Sigmoid colon (tissue), 7 donors: ENCODE results near the gene TMEM179. TPM values are rescaled to one million over a fixed set of nuclear protein-coding genes. Genes with fewer than 3 reads are reported as not detected.
A peak's percentile ranks its signal among the peaks of the same experiment; 100 is the strongest.

Experiments used
- DNase-seq: peaks from one replicate; pipeline ENCODE4 v3.0.0-alpha.2; 2019
- H3K27ac ChIP-seq, 4 donors: fragments of 200-600 bp; sonication (generic); one replicate each; pipeline ENCODE4 v1.5.1; 2016 to 2019; ENCODE audit warnings: mild to moderate bottlenecking in 1 of 4
- H3K27me3 ChIP-seq, 3 donors: fragments of 200-600 bp; sonication (generic); one replicate each; pipeline ENCODE4 v1.5.1; 2019; ENCODE audit warnings: mild to moderate bottlenecking in 1 of 3
- H3K36me3 ChIP-seq, 4 donors: fragments of 200-600 bp; sonication (generic); one replicate each; pipeline ENCODE4 v1.5.1; 2016 to 2019
- H3K4me1 ChIP-seq, 4 donors: fragments of 200-600 bp; sonication (generic); one replicate each; pipeline ENCODE4 v1.5.1; 2017 to 2019
- H3K4me3 ChIP-seq, 4 donors: fragments of 200-600 bp; sonication (generic); one replicate each; pipeline ENCODE4 v1.5.1; 2017 to 2019; ENCODE audit warnings: mild to moderate bottlenecking in 2 of 4, moderate library complexity in 1 of 4
- H3K9me3 ChIP-seq, 4 donors: fragments of 200-600 bp in 3 of 4; sonication (generic) in 3 of 4; one replicate each; pipeline versions ENCODE4 v1.5.1 to v1.6.1; 2013 to 2019
- EP300 ChIP-seq, 4 donors: sonication (generic); formaldehyde crosslinking; IDR thresholded peaks; one replicate each; pipeline ENCODE4 v1.6.1; 2017; ENCODE audit warnings: antibody characterized with exemption in 4 of 4
- POLR2A ChIP-seq, 2 donors: fragments of 450-650 bp; IDR thresholded peaks; one replicate each; pipeline ENCODE4 v1.6.1; 2016; ENCODE audit warnings: antibody characterized with exemption in 2 of 2, mild to moderate bottlenecking in 2 of 2, moderate library complexity in 2 of 2
- POLR2AphosphoS5 ChIP-seq, 4 donors: sonication (generic); formaldehyde crosslinking; IDR thresholded peaks; one replicate each; pipeline ENCODE4 v1.6.1; 2017; ENCODE audit warnings: antibody characterized with exemption in 4 of 4
- WGBS, 2 donors: extraction: QIAGEN DNeasy Blood & Tissue Kit; methylation state at CpG; one replicate each; pipeline ENCODE4 v1.1.7; 2013; 5-methylcytosine and 5-hydroxymethylcytosine counted together
- intact Hi-C: fragments of 100-400 bp; cut with DNase I; formaldehyde crosslinking; loops from one replicate; pipeline ENCODE4 v1.15.1; 2023
- polyA plus RNA-seq, 3 donors: library from polyadenylated mRNA; stranded (reverse); fragments of 200-250 nt; gene quantifications; one replicate each; pipeline ENCODE4 v1.2.3, GENCODE V29; 2013
- total RNA-seq, 4 donors: library from RNA; depleted of rRNA; stranded (reverse); fragments of >200 nt; gene quantifications; one replicate each; pipeline ENCODE4 v1.1.0, GENCODE V29; 2016
- TF ChIP-seq, protein P1 (sequence below), 4 experiments: fragments of 450-650 bp in 3 of 4; fragments of 200-600 bp in 1 of 4; IDR thresholded peaks; one replicate each; pipeline ENCODE4 v1.5.1; 2016 to 2019; ENCODE audit warnings: antibody characterized with exemption in 4 of 4, mild to moderate bottlenecking in 3 of 4, moderate library complexity in 2 of 4
- donor health status: healthy with polysubstance abuse.
- donor health status: Bipolar disorder and iron deficiency.
- donor health status: healthy.

TMEM179 gene
- total and polyA plus RNA-seq, 7 donors: 1.4 to 5.4 (median 4.1) TPM; not detected in 2

DNA sequence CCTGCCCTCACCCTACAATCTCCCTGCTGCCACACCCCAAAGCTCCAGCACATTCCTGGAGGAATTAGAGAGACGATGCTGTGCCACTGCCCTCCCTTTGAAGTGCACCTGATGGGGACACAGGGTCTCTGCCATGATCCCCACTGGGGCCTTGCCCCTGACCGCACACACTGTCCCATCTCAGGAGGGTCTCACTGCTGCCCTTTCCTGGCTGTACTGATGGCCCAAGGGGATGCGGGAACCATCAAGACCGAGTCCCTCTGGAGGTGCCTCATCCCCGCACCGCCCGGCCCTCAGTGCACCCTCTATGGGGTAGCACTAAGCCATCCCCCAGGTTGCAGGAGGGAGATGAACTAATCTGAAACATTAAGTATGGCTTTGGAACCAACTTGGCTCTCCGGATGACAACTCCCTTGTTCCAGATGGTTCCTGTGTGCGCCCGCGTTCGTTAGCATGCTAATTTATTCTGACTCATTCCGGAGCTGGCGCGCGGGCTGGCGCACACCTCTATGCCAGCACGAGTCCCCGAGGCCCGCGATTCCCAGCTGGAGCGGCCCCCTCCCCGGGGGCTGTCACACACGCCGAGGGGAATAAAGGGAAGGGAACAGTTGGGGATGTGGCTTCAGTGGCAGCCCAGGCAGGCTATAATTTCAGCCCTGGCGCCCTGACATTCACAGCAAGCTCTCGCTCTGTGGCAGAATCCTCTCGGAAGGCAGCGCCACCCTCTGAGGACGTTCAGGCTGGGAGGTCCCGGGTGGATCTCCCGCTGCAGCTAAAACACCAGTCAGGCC, 59.2 kb downstream of the TMEM179 start:
- TF ChIP-seq, protein P1, sequence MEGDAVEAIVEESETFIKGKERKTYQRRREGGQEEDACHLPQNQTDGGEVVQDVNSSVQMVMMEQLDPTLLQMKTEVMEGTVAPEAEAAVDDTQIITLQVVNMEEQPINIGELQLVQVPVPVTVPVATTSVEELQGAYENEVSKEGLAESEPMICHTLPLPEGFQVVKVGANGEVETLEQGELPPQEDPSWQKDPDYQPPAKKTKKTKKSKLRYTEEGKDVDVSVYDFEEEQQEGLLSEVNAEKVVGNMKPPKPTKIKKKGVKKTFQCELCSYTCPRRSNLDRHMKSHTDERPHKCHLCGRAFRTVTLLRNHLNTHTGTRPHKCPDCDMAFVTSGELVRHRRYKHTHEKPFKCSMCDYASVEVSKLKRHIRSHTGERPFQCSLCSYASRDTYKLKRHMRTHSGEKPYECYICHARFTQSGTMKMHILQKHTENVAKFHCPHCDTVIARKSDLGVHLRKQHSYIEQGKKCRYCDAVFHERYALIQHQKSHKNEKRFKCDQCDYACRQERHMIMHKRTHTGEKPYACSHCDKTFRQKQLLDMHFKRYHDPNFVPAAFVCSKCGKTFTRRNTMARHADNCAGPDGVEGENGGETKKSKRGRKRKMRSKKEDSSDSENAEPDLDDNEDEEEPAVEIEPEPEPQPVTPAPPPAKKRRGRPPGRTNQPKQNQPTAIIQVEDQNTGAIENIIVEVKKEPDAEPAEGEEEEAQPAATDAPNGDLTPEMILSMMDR (IDR thresholded peaks at IDR 0.05): no peak
- no peak for TF ChIP-seq POLR2A (IDR thresholded peaks at IDR 0.05)
- TF ChIP-seq POLR2AphosphoS5 (IDR thresholded peaks at IDR 0.05): no peak
- TF ChIP-seq EP300 (IDR thresholded peaks at IDR 0.05): no peak
- intact Hi-C loops: no loop called here
- Histone ChIP-seq H3K36me3 (no peaks in the 10 kb centered on the region), H3K9me3 (no peaks in the 10 kb centered on the region), H3K4me1 (peaks cover 0 to 9% (median 3%) of the 10 kb centered on the region in 4 donors), H3K27me3 (peaks cover 0 to 67% (median 18%) of the 10 kb centered on the region in 3 donors), H3K4me3 (no peak overlapping the region), H3K27ac (no peak overlapping the region)
- peak; percentile 55 for DNase-seq
- 55 to 63% methylated on average over 32 of the region's 32 CpGs for WGBS, 2 donors

DNA sequence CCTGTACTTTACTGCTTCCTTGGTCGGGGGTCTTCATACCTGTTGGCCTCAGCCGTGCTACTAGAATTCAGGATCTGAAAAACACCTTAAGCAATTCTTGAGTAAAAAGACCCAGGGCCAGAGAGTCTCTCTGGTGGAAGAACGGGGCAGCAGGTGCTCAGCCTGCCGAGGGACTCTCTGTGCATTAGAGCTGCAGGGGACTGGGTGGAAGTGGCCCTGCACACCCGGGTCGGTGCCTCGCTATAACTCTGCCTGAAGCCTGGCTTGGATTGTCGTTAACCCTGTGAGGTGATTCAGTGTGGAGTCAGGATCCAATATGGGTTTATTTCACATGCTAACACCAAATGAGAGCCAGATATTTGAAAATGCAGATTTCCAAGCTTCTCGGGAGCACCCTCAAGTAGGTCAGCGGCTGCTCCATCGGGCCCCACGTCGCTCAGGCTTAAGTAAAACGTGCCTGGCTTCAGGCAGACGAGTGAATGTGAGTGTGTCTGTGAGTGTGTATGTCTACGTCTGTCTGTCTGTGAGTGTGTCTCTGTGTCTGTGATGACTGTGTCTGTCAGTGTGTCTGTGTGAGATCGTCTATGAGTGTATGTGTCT, 60.1 kb downstream of the TMEM179 start:
- peaks cover 0 to 65% (median 18%) of the 10 kb centered on the region in 3 donors for H3K27me3 ChIP-seq
- peak; percentile 18 for DNase-seq
- H3K36me3 ChIP-seq: no peaks in the 10 kb centered on the region
- peaks cover 0 to 9% (median 3%) of the 10 kb centered on the region in 4 donors for H3K4me1 ChIP-seq
- no peak overlapping the region for H3K27ac ChIP-seq
- no peak overlapping the region for H3K4me3 ChIP-seq
- 57 to 68% methylated on average over 17 of the region's 17 CpGs for WGBS, 2 donors
- intact Hi-C loops: no loop called here
- TF ChIP-seq, protein P1 (IDR thresholded peaks at IDR 0.05): no peak
- no peak for TF ChIP-seq POLR2A (IDR thresholded peaks at IDR 0.05)
- TF ChIP-seq EP300 (IDR thresholded peaks at IDR 0.05): no peak
- TF ChIP-seq POLR2AphosphoS5 (IDR thresholded peaks at IDR 0.05): no peak
- H3K9me3 ChIP-seq: no peaks in the 10 kb centered on the region

DNA sequence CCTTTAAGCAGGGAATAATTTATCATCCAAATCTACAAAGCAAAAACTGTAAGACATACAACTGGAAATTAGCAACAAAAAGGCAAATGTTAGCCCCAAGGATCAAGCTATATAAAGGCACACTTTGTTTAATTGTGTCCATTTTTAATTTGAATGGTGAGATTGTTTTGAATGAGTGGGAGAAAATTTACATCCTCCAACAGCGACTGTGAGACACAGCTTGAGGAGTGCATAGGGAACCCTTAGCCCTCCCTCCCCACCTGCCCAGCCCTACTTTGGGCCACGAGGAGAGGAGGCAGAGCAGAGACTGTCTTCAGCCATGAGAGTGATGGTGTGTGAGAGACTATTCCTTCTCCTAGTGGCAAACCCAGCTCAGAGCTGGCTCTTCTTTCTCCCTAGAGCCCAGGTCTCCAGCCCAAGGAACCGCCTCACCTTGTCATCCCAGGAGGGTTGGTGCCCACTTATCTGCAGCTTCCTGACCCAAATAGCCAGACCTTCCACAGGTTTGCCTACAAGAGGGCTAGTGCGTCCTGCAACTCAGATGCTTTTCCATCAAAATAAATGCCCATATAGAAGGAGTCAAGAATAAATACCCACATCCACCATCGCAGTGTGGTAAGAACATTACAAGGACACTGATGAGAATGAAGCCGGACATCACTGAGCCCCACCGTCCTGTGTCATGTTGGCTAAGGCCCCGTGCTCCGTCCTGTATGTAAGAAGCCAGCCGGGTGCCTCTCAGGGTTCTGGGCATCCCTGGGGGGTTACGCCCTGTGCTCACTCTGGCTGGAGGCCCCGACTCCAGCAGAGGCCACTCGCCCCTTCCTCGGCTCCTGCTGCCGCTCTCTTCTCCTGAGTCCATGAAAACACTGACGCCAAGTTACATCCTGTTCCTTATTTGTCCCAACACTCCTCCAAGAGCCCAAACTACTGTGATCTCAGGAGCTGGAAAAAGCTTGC, 61.4 kb downstream of the TMEM179 start:
- 82 to 84% methylated on average over 16 of the region's 16 CpGs for WGBS, 2 donors
- peaks cover 0 to 9% (median 3%) of the 10 kb centered on the region in 4 donors for H3K4me1 ChIP-seq
- peaks cover 0 to 55% (median 18%) of the 10 kb centered on the region in 3 donors for H3K27me3 ChIP-seq
- TF ChIP-seq EP300 (IDR thresholded peaks at IDR 0.05): no peak
- no peak for TF ChIP-seq POLR2A (IDR thresholded peaks at IDR 0.05)
- no peak for TF ChIP-seq POLR2AphosphoS5 (IDR thresholded peaks at IDR 0.05)
- TF ChIP-seq, protein P1 (IDR thresholded peaks at IDR 0.05): no peak
- peak; percentile 54 for DNase-seq
- no peak overlapping the region for H3K27ac ChIP-seq
- H3K9me3 ChIP-seq: no peaks in the 10 kb centered on the region
- H3K36me3 ChIP-seq: no peaks in the 10 kb centered on the region
- H3K4me3 ChIP-seq: no peak overlapping the region
- intact Hi-C loops: no loop called here

DNA sequence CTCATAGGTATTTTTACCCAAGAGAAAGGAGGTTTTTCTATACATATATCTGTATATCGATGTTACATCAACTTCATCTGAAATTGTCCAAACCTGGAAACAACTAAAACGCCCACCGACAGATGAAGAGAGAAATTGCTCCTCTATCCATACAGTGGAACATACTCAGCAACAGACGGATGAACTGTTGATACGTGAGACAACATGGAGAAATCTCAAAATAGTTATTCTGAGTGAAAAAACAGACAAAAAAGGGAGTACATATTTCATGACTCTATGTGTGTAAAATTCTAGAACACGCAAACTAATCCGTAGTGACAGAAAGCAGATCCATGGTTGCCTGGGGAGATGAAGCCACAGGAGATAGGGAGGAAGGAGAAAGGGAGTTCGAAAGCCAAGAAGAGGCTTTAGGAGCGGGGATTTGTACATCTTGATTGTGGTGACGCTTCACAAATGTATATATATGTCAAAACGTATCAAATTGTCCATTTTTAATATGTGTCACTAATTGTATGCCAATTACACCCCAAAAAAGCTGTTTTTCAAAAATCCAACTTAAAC, 62.6 kb downstream of the TMEM179 start:
- H3K27ac ChIP-seq: no peak overlapping the region
- WGBS, 2 donors: 86 to 87% methylated on average over 11 of the region's 11 CpGs
- H3K27me3 ChIP-seq: peaks cover 0 to 44% (median 8%) of the 10 kb centered on the region in 3 donors
- no peak for DNase-seq
- TF ChIP-seq POLR2AphosphoS5 (IDR thresholded peaks at IDR 0.05): no peak
- TF ChIP-seq, protein P1 (IDR thresholded peaks at IDR 0.05): no peak
- TF ChIP-seq POLR2A (IDR thresholded peaks at IDR 0.05): no peak
- TF ChIP-seq EP300 (IDR thresholded peaks at IDR 0.05): no peak
- H3K4me1 ChIP-seq: peaks cover 0 to 9% (median 6%) of the 10 kb centered on the region in 4 donors
- H3K4me3 ChIP-seq: no peak overlapping the region
- intact Hi-C loops: no loop called here
- no peaks in the 10 kb centered on the region for H3K9me3 ChIP-seq
- no peaks in the 10 kb centered on the region for H3K36me3 ChIP-seq
